GM12878 (cell line): Measurements from ENCODE around the gene OLA1. TPM values are rescaled to one million over a fixed set of nuclear protein-coding genes. Genes with fewer than 3 reads are reported as not detected.

ENCODE experiments used
- ATAC-seq: fragments of 200-7000 bp; cut with Tn5 transposase; 3 replicates; pipeline ENCODE4 v1.9.1; 2020; ENCODE audit warnings: mild to moderate bottlenecking, moderate library complexity
- BruUV-seq: library from RNA; stranded (reverse); fragments of 400-500 nt; replicated peaks from 2 replicates; lab custom pipeline; 2021; lab: Mats Ljungman, UMichigan
- CTCF ChIA-PET: fragments of 300-600 bp; sonication (Branson Sonifier 250); formaldehyde crosslinking; extraction: SDS; loops from one replicate; lab custom pipeline; 2021; ENCODE audit warnings: inconsistent platforms; lab: Yijun Ruan, JAX
- POLR2A ChIA-PET: fragments of 350-600 bp; formaldehyde crosslinking; extraction: SDS; loops from one replicate; lab custom pipeline; 2021; ENCODE audit warnings: inconsistent platforms; lab: Charles Lee
- RAD21 ChIA-PET: fragments of 300-600 bp; sonication (Branson Sonifier 250); formaldehyde crosslinking; loops from one replicate; lab custom pipeline; 2023; ENCODE audit warnings: antibody characterized with exemption; ENCODE audit not compliant: unreplicated experiment; lab: Charles Lee
- SMC1A ChIA-PET: fragments of 300-600 bp; sonication (Branson Sonifier 250); formaldehyde crosslinking; loops from one replicate; lab custom pipeline; 2023; ENCODE audit not compliant: unreplicated experiment, uncharacterized antibody; lab: Charles Lee
- DNase-seq: peaks from one replicate; pipeline ENCODE4 v3.0.0-alpha.2; 2011; ENCODE audit warnings: low read depth, low spot score
- FAIRE-seq: peaks from 3 replicates; lab custom pipeline; 2011; peaks lifted over from hg19 to GRCh38; lab: Jason Lieb, UNC
- H2AFZ ChIP-seq: 2 replicates; pipeline ENCODE4 v1.6.0; 2011; ENCODE audit warnings: low read depth, low read length, control low read depth; ENCODE audit not compliant: control insufficient read depth
- H3K27ac ChIP-seq: 2 replicates; pipeline ENCODE4 v1.5.1; 2011; ENCODE audit warnings: control low read depth; ENCODE audit not compliant: control insufficient read depth, insufficient read depth
- H3K27me3 ChIP-seq, 2 experiments: replicated peaks in 1 of 2; 2 replicates each; pipeline versions ENCODE4 v1.6.0 to v1.6.1; 2011; ENCODE audit warnings: low read length in 1 of 2; ENCODE audit not compliant: control insufficient read depth in 2 of 2, insufficient read depth in 2 of 2
- H3K36me3 ChIP-seq, 2 experiments: 2 replicates each; pipeline ENCODE4 v1.5.1; 2011; ENCODE audit warnings: low read length in 1 of 2; ENCODE audit not compliant: control insufficient read depth in 2 of 2, insufficient read depth in 2 of 2
- H3K4me1 ChIP-seq: 2 replicates; pipeline ENCODE4 v1.6.1; 2011; ENCODE audit warnings: mild to moderate bottlenecking, low read length, moderate library complexity, mixed read lengths; ENCODE audit not compliant: control insufficient read depth, insufficient read depth
- H3K4me2 ChIP-seq: 2 replicates; pipeline ENCODE4 v1.6.0; 2011; ENCODE audit warnings: control low read depth; ENCODE audit not compliant: control insufficient read depth, insufficient read depth
- H3K4me3 ChIP-seq: fragments of 200-600 bp; sonication (generic); 2 replicates; pipeline ENCODE4 v1.5.1; 2016
- H3K79me2 ChIP-seq: 2 replicates; pipeline ENCODE4 v1.6.0; 2011; ENCODE audit warnings: low read length; ENCODE audit not compliant: control insufficient read depth, insufficient read depth
- H3K9ac ChIP-seq: 2 replicates; pipeline ENCODE4 v1.8.0; 2011; ENCODE audit warnings: low read length, control low read depth, mixed read lengths; ENCODE audit not compliant: control insufficient read depth, insufficient read depth
- H3K9me3 ChIP-seq: replicated peaks from 3 replicates; pipeline ENCODE4 v1.5.1; 2011; ENCODE audit warnings: mild to moderate bottlenecking, low read length; ENCODE audit not compliant: control insufficient read depth, insufficient read depth
- H4K20me1 ChIP-seq: 2 replicates; pipeline ENCODE4 v1.6.0; 2011; ENCODE audit not compliant: control insufficient read depth, insufficient read depth
- ASH2L ChIP-seq: fragments of 300-600, 200-600 bp; sonication (generic); IDR thresholded peaks from 2 replicates; pipeline ENCODE4 v1.6.1; 2017; ENCODE audit warnings: low read depth, mild to moderate bottlenecking, borderline replicate concordance
- JUND ChIP-seq: IDR thresholded peaks from 2 replicates; pipeline ENCODE4 v1.6.1; 2012; ENCODE audit warnings: low read depth, mild to moderate bottlenecking, low read length, improper control_type of control experiment, moderate library complexity
- KLF5 ChIP-seq: fragments of 450-650 bp; IDR thresholded peaks from 2 replicates; pipeline ENCODE4 v1.6.1; 2014; ENCODE audit warnings: mild to moderate bottlenecking; ENCODE audit not compliant: partially characterized antibody
- RAD21 ChIP-seq: IDR thresholded peaks from 2 replicates; pipeline ENCODE4 v1.6.1; 2011; ENCODE audit warnings: mild to moderate bottlenecking, low read depth, low read length, moderate library complexity; ENCODE audit not compliant: insufficient read depth
- SMAD5 ChIP-seq: IDR thresholded peaks from 2 replicates; pipeline ENCODE4 v1.6.1; 2016; ENCODE audit warnings: antibody characterized with exemption, low read depth
- WRNIP1 ChIP-seq: IDR thresholded peaks from 2 replicates; pipeline ENCODE4 v1.6.1; 2011; ENCODE audit warnings: low read depth, low read length, improper control_type of control experiment, borderline replicate concordance
- WGBS: methylation state at CpG from one replicate; pipeline ENCODE4 v1.1.6; 2016; ENCODE audit warnings: low lambda C conversion rate; ENCODE audit not compliant: insufficient replicate concordance, insufficient coverage; ENCODE audit errors: missing lambda C conversion rate; 5-methylcytosine and 5-hydroxymethylcytosine counted together
- in situ Hi-C: fragments of 300-500 bp; cut with MboI; formaldehyde crosslinking; loops from 9 replicates; pipeline ENCODE4 v1.14.3; 2018; ENCODE audit warnings: mixed read lengths
- intact Hi-C: fragments of 100-400 bp; cut with micrococcal nuclease; formaldehyde crosslinking; loops from one replicate; pipeline ENCODE4 v1.14.2; 2022; ENCODE audit not compliant: unreplicated experiment
- polyA plus RNA-seq, 11 experiments: library from polyadenylated mRNA; depleted of rRNA in 4 of 11; unstranded in 6 of 11; stranded (reverse) in 5 of 11; fragments of >200 nt; fragmentation: Nextera tagmentation in 4 of 11; fragmentation: Illumina TruSeq in 1 of 11; extraction: Ambion mirVana in 4 of 11; extraction: Trizol in 1 of 11; gene quantifications; 1 replicate in 1 of 11; 2 replicates in 10 of 11; pipeline versions ENCODE4 v1.2.1 to v1.2.3, GENCODE V29; 2011 to 2016; ENCODE audit warnings: inconsistent platforms in 2 of 11, missing spikeins in 2 of 11, low read depth in 1 of 11
- total RNA-seq, 4 experiments: library from RNA; depleted of rRNA in 3 of 4; stranded (reverse); fragments of >200 nt in 3 of 4; fragmentation: Illumina TruSeq in 1 of 4; extraction: Trizol in 1 of 4; gene quantifications; 2 replicates each; pipeline versions ENCODE4 v1.2.1 to v1.2.3, GENCODE V29; 2013 to 2021
- TF ChIP-seq, protein P1 (sequence below): IDR thresholded peaks from 2 replicates; pipeline ENCODE4 v1.6.1; 2012; ENCODE audit warnings: improper control_type of control experiment, low read depth, low read length; ENCODE audit not compliant: insufficient replicate concordance

OLA1 gene
- total and polyA plus RNA-seq, 10 of the 15 experiments (the other 5 are each of a cell fraction or from before 2014, with no cell fraction given): 107 to 238 (median 142) TPM

DNA sequence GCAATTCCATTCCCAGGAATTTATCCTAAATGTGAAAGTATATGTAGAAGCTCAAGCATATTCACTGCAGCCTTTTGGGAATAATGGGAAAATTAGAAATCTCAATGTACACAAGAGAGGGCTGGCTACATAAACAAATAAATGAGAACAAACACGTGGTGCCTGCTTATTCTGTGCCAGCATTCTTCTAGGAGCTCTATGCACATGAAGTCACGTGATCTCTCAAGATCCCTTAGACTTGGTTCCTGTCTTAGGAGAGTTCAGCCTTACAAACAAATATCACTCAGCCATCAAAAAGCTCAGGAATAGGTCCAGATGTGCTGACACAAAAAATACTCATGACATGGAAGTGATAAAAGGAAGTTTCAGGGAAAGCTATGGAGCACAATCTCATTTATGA is 190.3 kb downstream of the OLA1 start (continued):
- no peak for TF ChIP-seq ASH2L
- TF ChIP-seq SMAD5: no peak
- TF ChIP-seq JUND: no peak
- TF ChIP-seq WRNIP1: no peak

DNA sequence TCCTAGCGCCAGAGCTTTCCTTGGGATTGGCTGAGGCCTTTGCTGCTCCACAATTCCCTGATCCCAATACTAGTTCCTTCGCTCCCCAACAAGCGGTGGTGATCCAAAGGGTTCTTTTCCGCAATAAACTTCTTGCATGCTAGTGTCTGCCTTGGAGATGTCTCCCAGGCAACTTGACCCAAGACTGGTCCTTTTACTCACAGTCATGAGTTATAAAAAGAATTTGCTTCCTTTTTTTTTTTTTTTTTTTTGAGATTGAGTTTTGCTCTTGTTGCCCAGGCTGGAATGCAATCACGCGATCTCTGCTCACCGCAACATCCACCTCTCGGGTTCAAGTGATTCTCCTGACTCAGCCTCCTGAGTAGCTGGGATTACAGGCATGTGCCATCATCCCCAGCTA is 193.4 kb downstream of the OLA1 start:
- Histone ChIP-seq H3K79me2 (no peaks in the 10 kb centered on the region), H2AFZ (no peak overlapping the region), H3K9ac (no peak overlapping the region), H3K9me3 (peaks cover 1% of the 10 kb centered on the region; the same call in 1 of the 3 replicates), H3K4me3 (no peak overlapping the region), H3K36me3 (no peaks in the 10 kb centered on the region), H3K4me1 (no peaks in the 10 kb centered on the region), H3K27ac (no peak overlapping the region), H4K20me1 (no peaks in the 10 kb centered on the region), H3K4me2 (no peak overlapping the region), H3K27me3 (no peaks in the 10 kb centered on the region; a peak in 1 of 4 replicates)
- ChIA-PET CTCF (no interaction called here), RAD21 (interaction anchor here (0.7 kb wide), 1 partner anchor 653 kb away, joined by 5 read pairs; no protein-coding TSS in a partner anchor), SMC1A (no interaction called here), POLR2A (no interaction called here)
- ATAC-seq (no peak), DNase-seq (no peak), FAIRE-seq (no peak)
- in situ Hi-C loops (no loop called here), intact Hi-C loops (no loop called here)
- TF ChIP-seq, protein P1, sequence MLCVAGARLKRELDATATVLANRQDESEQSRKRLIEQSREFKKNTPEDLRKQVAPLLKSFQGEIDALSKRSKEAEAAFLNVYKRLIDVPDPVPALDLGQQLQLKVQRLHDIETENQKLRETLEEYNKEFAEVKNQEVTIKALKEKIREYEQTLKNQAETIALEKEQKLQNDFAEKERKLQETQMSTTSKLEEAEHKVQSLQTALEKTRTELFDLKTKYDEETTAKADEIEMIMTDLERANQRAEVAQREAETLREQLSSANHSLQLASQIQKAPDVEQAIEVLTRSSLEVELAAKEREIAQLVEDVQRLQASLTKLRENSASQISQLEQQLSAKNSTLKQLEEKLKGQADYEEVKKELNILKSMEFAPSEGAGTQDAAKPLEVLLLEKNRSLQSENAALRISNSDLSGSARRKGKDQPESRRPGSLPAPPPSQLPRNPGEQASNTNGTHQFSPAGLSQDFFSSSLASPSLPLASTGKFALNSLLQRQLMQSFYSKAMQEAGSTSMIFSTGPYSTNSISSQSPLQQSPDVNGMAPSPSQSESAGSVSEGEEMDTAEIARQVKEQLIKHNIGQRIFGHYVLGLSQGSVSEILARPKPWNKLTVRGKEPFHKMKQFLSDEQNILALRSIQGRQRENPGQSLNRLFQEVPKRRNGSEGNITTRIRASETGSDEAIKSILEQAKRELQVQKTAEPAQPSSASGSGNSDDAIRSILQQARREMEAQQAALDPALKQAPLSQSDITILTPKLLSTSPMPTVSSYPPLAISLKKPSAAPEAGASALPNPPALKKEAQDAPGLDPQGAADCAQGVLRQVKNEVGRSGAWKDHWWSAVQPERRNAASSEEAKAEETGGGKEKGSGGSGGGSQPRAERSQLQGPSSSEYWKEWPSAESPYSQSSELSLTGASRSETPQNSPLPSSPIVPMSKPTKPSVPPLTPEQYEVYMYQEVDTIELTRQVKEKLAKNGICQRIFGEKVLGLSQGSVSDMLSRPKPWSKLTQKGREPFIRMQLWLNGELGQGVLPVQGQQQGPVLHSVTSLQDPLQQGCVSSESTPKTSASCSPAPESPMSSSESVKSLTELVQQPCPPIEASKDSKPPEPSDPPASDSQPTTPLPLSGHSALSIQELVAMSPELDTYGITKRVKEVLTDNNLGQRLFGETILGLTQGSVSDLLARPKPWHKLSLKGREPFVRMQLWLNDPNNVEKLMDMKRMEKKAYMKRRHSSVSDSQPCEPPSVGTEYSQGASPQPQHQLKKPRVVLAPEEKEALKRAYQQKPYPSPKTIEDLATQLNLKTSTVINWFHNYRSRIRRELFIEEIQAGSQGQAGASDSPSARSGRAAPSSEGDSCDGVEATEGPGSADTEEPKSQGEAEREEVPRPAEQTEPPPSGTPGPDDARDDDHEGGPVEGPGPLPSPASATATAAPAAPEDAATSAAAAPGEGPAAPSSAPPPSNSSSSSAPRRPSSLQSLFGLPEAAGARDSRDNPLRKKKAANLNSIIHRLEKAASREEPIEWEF: no peak
- TF ChIP-seq KLF5: no peak
- TF ChIP-seq RAD21: no peak
- no TSS peak for BruUV-seq
- 83% methylated on average over 7 of the region's 8 CpGs for WGBS
